Frontal cortex (tissue), 4 donors: ENCODE measurements around the gene RPL10A. TPM values are rescaled to one million over a fixed set of nuclear protein-coding genes. Genes with fewer than 3 reads are reported as not detected.

Experiments used
- DNase-seq, 2 donors: peaks; one replicate each; pipeline ENCODE4 v3.0.0; 2012; ENCODE audit warnings: low spot score in 2 of 2
- FAIRE-seq: peaks from 2 replicates; lab custom pipeline; 2012; peaks lifted over from hg19 to GRCh38; lab: Jason Lieb, UNC
- total RNA-seq: library from RNA; depleted of rRNA; stranded (reverse); fragments of >200 nt; gene quantifications from one replicate; pipeline ENCODE4 v1.2.3, GENCODE V29; 2014
- donor health status: control.
- donor health status: control.
- donor health status: control.

Gene RPL10A
- total RNA-seq, 1 donor from 2014 or later: 1,604 TPM

- FAIRE-seq (no peak), DNase-seq (no peak)
Observed at GRCh38 chr6:35487658-35488516, 19.7 kb downstream of the RPL10A start.

GRCh38 chr6:35488517-35488862 lies 20.3 kb downstream of the RPL10A start:
- no peak for FAIRE-seq

GRCh38 chr6:35489066-35489465 lies 20.9 kb downstream of the RPL10A start:
- FAIRE-seq: no peak
- DNase-seq: no peak

More at GRCh38 chr6:35488517-35488862, 20.3 kb downstream of the RPL10A start:
- DNase-seq: no peak

- no peak for FAIRE-seq
- peak in 1 of 2 donors; percentile 72 for DNase-seq
Observed at GRCh38 chr6:35489995-35490791, 22.0 kb downstream of the RPL10A start.

GRCh38 chr6:35490821-35491557 lies 22.8 kb downstream of the RPL10A start:
- DNase-seq (no peak), FAIRE-seq (no peak)

GRCh38 chr6:35491558-35492257 lies 23.5 kb downstream of the RPL10A start:
- DNase-seq: no peak
- no peak for FAIRE-seq

- FAIRE-seq: no peak
- no peak for DNase-seq
Observed at GRCh38 chr6:35492258-35492973, 24.2 kb downstream of the RPL10A start.

- no peak for FAIRE-seq
- DNase-seq: no peak
Observed at GRCh38 chr6:35492974-35493284, 24.7 kb downstream of the RPL10A start.

GRCh38 chr6:35493307-35493983 lies 25.2 kb downstream of the RPL10A start:
- no peak for DNase-seq
- FAIRE-seq: no peak

- no peak for FAIRE-seq
Observed at GRCh38 chr6:35494161-35494563, 26.0 kb downstream of the RPL10A start.

GRCh38 chr6:35495258-35496035 lies 27.2 kb downstream of the RPL10A start:
- DNase-seq (no peak), FAIRE-seq (no peak)

More at GRCh38 chr6:35494161-35494563, 26.0 kb downstream of the RPL10A start:
- DNase-seq: no peak

- DNase-seq: peak; percentile 56 to 65
- no peak for FAIRE-seq
Observed at GRCh38 chr6:35496036-35496840, 28.0 kb downstream of the RPL10A start.

- FAIRE-seq (no peak), DNase-seq (peak; percentile 76 to 88)
Observed at GRCh38 chr6:35496841-35497570, 28.8 kb downstream of the RPL10A start, which contains the start of gene TEAD3. Gene TEAD3 (minus strand): TSS chr6:35497079.

GRCh38 chr6:35497571-35498421 lies 29.6 kb downstream of the RPL10A start:
- DNase-seq: peak in 1 of 2 donors; percentile 58
- FAIRE-seq: no peak

- DNase-seq: no peak
- no peak for FAIRE-seq
Observed at GRCh38 chr6:35498422-35499067, 30.3 kb downstream of the RPL10A start.
